HG03558 (cell line): ENCODE data around the gene FGR.
"Not testable (repeated sequence)": the region's sequence is repeated elsewhere in the genome, so short reads cannot be mapped to it uniquely, and the experiment has no call there.

Source experiments
- ATAC-seq: cut with Tn5 transposase; IDR thresholded peaks from one replicate; pipeline ENCODE4 v1.9.1; 2021; ENCODE audit warnings: moderate number of reproducible peaks; ENCODE audit not compliant: unreplicated experiment; ENCODE audit errors: extremely low read depth

The FGR gene

DNA sequence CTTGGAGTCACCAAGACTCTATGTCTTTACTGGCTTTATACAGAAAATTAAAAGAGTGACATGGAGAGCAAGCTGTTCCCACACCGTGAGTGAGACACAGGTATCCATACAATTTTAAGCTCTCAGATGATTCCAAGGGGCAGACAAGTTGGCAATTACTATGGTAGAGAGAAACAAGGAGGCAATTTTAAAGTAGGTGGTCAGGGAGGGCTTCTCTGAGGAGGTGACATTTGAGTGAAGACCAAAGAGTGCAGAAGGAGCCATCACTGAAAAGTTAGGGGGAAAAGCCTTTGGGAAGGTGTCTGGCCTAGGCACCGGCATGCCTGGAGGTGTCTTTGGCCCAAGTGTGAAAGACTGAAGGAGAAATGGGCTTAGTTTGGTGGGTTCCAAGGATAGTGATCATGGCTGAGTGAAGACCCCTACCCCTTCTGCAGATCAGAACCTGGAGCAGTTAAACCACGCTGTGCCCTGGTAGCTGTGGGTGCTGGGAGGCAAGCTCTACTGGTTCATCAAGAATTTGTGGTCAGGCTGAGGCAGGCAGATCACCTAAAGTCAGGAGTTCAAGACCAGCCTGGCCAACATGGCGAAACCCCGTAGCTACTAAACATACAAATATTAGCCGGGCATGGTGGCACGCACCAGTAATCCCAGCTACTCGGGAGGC is 26.6 kb upstream of the FGR start:
- no peak for ATAC-seq

DNA sequence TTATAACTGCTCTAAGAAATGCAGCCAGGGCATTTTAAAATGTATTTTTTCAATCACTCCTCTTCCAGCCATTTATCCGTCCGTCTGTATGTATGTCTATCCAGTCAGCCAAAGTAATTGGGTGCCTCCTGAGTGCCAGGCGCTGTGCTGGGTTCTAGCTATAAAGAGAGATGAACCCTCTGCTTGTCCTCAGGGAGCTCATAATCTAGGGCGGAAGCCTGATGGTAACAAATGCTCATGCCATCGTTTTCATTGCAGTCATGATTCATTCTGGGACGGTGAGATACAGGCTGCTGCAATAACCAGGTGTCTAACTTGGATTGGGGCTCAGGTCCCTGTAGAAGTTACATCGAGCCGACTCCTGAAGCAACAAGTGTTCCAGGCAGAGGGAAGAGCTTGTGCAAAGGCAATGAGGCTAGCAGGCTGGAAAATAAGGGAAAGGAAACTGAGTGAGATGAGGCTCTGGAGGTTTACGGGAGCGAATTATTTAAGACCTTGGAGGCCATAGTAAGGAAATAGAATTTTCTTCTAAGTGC is 25.4 kb upstream of the FGR start:
- no peak for ATAC-seq

DNA sequence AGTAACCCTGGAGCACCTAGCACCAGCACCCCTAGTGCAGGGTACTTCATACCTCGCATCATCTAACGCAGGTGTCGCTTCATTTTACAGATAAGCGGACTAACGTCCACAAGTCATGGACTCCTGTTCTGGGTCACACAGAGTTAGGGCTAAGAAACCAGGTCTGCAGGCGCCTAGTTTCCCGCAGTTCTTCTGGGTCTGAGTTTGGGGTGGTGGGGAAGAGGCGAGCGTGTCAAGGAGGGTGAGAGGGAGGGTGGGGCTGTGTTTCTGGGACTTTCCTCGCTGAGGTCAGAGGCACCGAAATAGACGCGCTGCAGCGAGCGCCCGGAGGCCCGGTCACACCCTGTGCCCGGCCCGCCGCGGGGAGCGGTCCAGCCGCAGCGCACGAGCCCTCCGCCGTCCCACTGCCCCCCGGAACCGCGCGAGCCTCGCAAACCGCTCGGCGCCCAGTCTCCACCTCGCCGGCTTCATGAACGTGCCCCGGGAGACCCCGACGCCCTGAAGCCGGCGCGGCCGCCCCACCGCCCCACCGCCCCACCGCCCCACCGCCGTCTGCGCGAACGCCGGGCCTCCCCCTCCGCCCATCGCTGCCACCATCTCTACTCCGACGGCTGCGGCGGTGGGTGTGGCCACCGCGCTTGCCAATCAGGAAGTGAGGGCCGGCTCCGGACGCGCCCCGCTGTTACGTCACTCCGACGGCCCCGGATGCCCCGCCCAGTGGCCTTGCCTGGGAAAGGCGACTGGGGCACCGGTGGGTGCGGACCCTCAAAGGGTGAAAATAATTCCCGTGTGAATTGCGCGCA is 24.7 kb upstream of the FGR start:
- ATAC-seq = no peak

DNA sequence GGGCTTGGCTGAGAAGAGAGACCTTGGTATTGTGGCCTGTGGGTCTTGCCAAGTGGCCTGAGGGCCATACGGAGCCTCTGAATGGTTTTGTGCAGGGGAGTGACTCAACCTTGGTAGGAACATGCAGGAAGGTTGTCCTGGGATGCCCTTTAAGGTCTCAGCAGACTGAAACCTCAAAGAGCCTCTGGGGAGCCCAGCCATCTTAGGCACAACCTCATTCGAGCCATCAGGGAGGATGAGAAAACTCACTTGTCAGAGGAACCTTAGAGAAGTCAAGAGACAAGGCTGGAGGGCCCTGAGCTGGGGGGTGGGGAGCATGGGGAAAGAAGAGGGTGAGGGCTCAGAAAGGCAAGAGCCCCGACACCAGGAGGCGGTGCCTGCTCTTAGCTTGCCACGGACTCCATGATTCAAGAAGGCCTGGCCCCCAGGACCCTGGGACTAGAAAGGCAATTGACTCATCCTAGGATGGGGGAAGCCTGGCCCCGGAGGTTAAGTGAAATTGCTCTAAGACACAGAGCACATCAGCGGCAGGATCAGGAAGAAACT is 24.0 kb upstream of the FGR start:
- no peak for ATAC-seq

DNA sequence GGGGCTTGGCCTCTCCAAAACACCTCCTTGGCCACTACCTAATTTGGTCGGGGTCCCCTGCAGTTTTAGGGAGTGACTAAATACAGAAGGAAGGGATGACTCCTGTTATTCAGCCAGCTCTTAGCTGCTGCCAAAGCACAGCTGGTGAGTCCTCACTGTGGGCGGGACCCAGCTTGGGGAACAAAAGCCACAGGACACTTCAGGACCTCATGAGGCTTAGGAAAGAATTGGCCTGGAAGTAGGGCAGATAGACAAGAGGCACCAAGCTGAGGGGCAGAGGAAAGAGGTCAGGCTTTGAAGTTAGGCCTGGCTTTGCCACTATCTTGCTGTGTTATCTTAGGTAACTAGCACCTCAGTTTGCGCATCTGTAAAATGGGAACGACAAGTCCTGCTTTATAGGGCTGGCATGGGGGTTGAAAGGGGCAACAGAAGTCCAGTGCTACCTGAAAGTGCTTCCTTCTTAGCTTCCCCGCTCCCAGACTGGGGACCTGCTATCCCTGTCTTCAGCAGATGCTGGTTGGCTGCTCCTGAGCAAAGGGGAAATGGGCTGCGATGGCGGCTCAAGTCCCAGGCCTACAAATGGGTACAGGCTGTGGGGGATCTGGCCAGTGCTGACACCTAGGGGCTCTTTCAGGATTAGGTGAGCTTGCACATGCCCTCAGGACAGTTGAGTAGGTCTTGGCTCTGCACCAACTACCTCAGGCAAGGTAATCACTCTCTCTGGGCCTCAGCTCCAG is 21.3 kb upstream of the FGR start:
- no peak for ATAC-seq

DNA sequence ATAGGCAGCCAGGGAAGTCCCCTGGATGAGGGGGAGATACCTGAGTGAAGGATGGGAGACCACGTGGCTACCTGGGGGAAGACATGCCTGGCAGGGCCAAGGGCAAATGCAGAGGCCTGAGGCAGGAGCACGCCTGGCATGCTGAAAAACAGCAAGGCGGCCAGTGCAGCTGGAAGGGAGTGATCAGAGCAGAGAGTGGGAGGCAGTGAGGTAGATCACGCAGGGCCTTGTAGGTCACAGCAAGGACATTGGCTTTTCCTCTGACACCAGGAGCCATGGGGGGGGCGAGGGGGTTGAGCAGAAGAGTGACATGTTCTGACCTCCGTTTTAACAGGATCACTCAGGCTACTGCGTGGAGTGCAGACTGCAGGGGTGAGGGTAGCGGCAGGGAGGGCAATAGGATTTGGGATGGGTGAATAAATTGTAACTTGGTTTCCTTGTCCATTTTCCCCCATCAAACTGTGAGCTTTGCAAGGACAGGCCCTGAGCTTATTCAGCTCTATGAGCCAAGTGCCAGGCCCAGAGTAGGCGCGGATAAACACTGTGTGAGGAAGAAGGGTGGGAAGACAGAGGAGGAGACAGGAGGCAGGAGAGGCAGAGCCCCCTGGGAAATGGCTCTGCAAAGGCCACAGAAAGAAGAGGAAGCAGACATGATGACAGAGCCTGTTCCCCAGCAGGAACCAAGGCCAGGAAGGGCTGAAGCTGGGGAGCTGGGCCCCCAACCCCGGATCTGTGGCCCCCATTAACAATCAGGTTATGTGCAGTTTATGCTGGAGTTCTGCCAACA is 20.4 kb upstream of the FGR start:
- no peak for ATAC-seq

DNA sequence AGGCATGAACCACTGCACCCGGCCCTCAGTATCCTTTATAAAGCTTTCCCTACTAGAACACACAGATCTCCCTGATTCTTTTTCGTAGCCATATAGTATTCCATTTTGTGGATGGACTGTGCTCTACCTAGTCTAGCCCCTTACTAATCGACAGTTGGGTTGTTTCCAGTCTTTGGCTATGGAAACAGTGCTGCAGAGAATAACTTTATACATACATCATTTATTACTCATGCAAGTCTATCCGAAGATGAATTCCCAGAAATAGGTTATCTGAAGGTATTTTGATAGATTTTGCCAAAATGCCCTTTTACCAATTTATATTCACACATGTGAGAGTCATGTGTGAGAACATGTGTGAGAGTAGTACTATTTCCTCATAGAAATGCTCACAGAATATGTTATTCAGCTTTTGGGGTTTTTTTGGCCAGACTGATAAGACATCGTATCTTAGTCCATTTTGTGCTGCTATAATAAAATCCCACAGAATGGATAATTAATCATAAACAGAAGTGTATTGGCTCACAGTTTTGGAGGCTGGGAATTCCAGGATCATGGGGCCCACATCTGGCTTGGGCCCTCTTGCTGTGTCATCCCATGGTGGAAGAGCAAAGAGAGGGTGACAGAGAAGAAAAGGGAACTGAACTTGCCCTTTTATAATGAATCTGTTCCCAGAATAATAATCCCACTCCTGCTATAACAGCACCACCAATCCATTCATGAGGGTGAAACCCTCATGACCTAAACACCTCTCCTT is 17.3 kb upstream of the FGR start:
- no peak for ATAC-seq

DNA sequence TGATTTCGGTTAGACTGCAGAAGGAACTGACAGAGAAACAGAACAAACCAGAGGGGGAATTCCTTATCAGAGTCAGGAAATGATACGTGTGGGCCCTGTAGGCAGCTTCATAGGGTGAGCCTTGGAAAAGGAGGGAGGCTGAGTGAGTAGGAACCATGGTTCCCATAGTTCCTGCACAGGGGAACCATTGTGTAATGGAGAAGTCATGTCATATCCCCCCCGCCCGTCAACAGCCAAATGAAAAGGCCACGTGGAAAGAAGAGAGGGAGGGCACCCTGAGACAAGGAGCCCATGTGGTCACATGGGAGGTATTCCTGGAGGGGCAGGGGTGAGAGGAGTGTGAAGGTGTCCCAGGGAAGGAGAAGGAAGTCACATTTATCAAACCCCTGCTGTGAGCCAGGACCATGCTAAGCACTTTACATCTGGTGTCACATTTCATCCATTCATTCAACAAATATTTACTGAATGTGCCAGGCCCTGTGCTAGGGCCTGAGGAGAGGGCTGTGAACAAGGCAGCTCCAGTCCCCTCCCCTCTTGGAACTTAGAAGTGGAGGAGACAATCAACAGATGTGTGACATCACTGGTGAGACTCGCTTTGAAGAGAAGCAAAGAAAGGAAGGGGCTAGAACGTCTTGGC is 15.7 kb upstream of the FGR start:
- ATAC-seq = no peak

DNA sequence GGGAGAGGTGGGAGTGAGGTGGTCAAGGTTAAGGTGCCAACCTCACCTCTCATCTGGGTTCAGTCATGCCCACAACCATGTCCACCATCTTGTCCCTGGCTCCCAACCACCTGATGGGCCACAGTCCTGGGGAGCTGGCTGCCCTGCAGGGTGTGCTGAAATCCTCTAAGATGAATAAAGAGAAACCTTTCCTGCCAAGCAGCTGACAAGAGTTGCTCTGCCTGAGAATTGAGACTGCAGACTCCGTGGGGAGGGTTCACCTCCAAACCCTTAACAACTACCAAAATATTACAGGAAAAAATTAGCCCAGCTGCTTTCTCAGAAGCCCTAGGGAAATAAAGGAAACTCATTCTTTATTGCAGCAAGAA is 15.2 kb upstream of the FGR start:
- no peak for ATAC-seq

DNA sequence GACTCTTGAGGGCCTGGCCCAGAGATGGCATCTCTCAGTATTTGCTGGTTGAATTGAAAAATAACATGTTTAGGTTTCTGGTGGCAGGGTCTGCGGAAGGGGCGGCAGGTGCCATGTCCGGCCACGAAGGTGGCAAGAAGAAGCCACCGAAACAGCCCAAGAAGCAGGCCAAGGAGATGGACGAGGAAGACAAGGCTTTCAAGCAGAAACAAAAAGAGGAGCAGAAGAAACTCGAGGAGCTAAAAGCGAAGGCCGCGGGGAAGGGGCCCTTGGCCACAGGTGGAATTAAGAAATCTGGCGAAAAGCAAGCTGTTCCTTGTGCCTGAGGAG is 14.3 kb upstream of the FGR start:
- no peak for ATAC-seq

DNA sequence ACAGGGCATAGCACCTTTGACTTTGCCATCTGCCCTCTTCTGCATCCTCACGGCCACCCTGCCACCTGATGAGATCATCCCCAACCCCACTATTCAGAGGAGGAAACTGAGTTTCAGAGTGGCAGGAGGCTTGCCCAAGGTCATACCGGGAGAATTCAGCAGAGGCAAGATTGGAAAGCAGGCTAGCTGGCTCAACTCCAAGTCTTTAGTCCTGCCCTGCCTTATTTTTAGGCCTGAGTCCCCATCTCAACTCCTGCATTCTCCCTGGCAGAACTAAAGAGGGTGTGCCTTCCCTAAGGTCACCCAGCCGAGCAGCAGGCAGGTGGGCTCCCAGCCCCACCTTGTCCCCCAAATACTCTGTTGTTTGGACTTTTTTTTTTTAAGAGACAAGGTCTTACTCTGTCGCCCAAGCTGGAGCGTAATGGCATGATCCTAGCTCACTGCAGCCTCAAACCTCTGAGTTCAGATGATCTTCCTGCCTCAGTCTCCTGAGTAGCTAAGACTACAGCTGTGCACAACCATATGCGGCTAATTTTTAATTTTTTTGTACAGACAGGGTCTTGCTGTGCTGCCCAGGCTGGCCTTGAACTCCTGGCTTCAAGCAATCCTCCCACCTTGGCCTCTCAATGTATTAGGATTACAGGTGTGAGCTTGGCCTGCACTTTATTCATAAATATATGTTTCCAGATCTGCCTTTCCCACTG is 13.8 kb upstream of the FGR start:
- no peak for ATAC-seq

DNA sequence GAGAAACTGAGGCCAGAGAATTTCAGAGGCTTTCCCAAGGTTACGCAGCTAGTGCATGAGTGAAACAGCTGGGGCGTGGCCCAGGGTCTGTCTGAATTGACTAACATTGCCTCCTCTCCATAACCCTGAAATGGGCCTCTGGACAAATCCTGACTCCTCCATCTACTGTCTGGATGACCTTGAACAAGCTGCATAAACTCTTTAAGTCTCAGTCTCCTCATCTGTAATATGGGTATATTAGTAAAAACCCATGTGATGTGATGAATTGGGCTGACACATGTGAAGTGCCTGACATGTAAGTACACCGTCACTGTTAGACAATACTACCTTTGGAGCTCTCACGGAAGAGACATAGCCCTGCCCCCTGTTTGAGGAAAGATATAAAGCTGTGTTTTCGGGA is 12.3 kb upstream of the FGR start:
- ATAC-seq = no peak

DNA sequence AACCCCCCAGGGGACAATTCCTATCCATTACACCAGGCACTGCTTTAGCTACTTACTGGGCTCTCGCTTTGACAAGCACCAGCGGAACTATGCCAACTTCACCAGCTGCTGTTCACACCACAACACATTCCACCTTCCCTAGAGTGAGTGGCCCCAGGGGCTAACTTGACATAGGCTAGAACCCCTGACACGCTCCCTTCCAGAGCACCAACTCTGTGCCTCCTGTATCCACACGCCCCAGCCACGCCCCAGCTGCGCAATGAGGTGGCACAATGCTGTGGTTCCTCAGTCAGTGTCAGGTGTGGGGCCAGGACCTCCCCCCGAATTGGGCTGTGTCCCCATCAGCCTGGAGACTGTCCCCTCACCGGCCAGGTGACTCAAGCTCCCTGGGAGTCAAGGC is 11.7 kb upstream of the FGR start:
- no peak for ATAC-seq

DNA sequence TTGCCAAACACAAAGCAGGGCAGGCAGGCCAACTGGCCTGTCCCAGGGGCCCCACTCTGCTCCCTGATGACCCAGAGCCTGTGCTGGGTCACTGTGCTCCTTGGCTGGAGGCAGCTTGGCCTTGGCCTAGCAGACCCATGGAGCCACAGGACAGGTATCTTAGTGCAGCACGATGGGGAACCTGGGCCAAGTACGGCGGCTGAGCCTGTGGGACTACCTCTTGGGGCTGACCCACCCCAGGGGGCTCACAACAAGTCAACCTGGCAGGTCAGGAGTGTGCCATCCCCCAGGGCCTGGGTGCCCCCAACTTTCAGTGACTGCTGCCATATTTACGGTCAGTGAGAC is 10.1 kb upstream of the FGR start:
- ATAC-seq = no peak

DNA sequence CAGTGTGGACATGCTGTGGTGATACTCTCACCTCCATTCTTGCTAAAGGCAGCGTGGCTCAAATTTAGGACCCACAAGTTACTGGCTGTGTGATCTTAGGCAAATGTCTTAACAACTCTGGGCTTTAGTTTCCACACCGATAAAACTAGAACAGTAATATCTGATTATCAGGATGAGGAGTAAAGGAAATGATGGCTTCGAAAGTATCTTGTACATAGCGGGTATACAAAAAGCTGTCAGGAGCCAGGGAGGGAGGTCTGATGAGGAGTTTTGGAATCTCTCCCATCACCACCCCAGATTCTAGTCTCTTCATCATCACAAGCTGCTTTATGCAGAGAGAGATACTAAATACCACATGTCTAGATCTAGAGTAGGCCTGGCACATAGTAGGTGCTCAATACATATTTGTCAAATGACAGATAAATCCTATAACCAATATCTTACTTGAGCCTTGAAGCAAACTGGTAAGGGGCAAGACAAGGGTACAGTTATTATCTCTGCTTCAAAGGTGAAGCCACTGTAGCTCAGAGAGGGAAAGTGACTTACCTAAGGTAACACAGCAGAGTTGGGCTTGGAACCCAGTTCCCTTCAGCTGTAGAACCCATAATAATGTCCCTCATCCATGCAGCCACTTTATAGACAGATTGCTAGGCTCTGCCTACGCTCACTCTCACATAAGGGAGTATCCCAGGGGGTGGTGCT is 9.5 kb upstream of the FGR start:
- no peak for ATAC-seq

DNA sequence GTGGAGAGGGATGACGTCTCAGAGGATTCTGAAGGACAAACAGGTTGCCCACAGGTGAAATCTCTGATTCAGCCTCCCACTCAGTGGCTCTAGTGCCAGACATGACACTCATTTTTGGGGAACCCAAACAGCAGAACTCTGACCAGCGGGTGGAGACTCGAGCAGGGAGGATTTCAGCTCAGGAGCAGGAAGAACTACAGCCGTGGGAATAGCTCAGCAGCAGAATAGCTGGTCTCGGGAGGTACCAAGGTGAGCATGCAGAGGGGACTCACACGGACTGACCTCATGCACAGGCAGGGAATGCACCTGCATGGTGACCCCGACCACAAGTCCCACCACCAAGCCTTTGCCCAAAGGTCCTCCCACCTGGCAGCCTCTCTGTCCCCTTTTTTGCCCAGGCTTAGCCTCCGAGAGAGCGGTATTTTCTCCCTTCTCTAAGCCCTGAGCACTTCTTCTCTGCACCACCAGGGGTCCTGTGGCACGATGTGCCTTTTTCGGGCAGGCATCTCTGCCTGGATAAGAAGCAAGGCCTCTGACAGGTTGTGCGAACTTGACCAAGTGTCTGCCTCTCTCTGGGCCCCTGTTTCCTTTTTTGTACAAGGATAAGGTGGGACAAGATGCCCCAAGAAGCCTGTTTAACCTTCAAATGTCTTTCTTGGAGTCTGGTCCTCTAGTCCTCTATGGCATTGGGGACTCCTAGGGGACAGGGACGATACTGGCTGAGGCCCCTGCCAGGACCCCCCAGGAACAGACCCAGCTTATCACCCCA is 8.8 kb upstream of the FGR start:
- no peak for ATAC-seq

DNA sequence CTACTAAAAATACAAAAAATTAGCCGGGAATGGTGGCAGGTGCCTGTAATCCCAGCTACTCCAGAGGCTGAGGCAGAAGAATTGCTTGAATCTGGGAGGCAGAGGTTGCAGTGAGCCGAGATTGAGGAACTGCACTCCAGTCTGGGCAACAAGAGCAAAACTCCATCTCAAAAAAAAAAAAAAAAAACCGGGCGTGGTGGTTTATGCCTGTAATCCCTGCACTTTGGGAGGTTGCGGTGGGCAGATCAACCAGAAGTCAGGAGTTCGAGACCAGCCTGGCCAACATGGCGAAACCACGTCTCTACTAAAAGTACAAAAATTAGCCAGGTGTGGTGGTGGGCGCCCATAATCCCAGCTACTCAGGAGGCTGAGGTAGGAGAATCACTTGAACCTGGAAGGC is 5.5 kb upstream of the FGR start:
- ATAC-seq = not testable (repeated sequence)
